ENCODE measurements around the gene SLC39A7.

- TF ChIP-seq CTCF (IDR thresholded peaks at IDR 0.05; ENCODE audit: low read depth, low read length), result no peak
- no peak for TF ChIP-seq POLR2A (IDR thresholded peaks at IDR 0.05; ENCODE audit: extremely low read depth, insufficient read length)
Observed at GRCh38 chr6:33213989-33214335, 13.3 kb downstream of the SLC39A7 start.

All from NB4 (cell line).